ENCODE measurements around the gene EHMT1. TPM values are rescaled to one million over a fixed set of nuclear protein-coding genes. Genes with fewer than 3 reads are reported as not detected.

The EHMT1 gene
- total and polyA plus RNA-seq, 10 of the 15 experiments (the other 5 are each of a cell fraction or from before 2014, with no cell fraction given): 2.9 to 100 (median 48.1) TPM

GRCh38 chr9:137592767-137593166 lies 26.0 kb upstream of the EHMT1 start (continued):
- no peak for TF ChIP-seq E2F8 (IDR thresholded peaks at IDR 0.05; ENCODE audit: low read depth, partially characterized antibody)

- CTCF ChIA-PET: no interaction called here
- Histone ChIP-seq H3K4me1 (ENCODE audit: control insufficient read depth, insufficient read depth, low read length) (peaks cover 6% of the 10 kb centered on the region; the same call in 1 of the 2 replicates), H3K27me3 (replicated peaks in 1 of 2; ENCODE audit: control insufficient read depth in 2 of 2, insufficient read depth in 2 of 2, low read length in 1 of 2) (no peaks in the 10 kb centered on the region), H3K79me2 (ENCODE audit: control insufficient read depth, insufficient read depth, low read length) (peaks cover 14% of the 10 kb centered on the region), H3K4me3 (no peak overlapping the region), H4K20me1 (ENCODE audit: control insufficient read depth, insufficient read depth) (no peaks in the 10 kb centered on the region), H3K9ac (ENCODE audit: control insufficient read depth, insufficient read depth, low read length) (no peak overlapping the region), H3K36me3 (ENCODE audit: control insufficient read depth in 2 of 2, insufficient read depth in 2 of 2, low read length in 1 of 2) (peaks cover 1 to 2% of the 10 kb centered on the region in 2 experiments; a peak in 2 of 4 replicates), H3K4me2 (ENCODE audit: control insufficient read depth, insufficient read depth) (no peak overlapping the region), H3K9me3 (replicated peaks; ENCODE audit: control insufficient read depth, insufficient read depth, low read length) (no peaks in the 10 kb centered on the region), H2AFZ (ENCODE audit: control insufficient read depth, low read depth, low read length) (no peak overlapping the region), H3K27ac (ENCODE audit: control insufficient read depth, insufficient read depth) (no peak overlapping the region)
- SMC1A ChIA-PET (ENCODE audit: uncharacterized antibody, unreplicated experiment): no interaction called here
- intact Hi-C loops (cut with micrococcal nuclease; ENCODE audit: unreplicated experiment) (no loop called here), in situ Hi-C loops (cut with MboI) (no loop called here)
- RAD21 ChIA-PET (ENCODE audit: unreplicated experiment): no interaction called here
- ATAC-seq (no peak), FAIRE-seq (no peak), DNase-seq (ENCODE audit: low read depth, low spot score) (no peak)
- WGBS (ENCODE audit: insufficient coverage, insufficient replicate concordance, low lambda C conversion rate, missing lambda C conversion rate): 81% methylated on average over 12 of the region's 12 CpGs
- POLR2A ChIA-PET: interaction anchor here (1.1 kb wide), 1 partner anchor 15 kb away, joined by 3 read pairs; no protein-coding TSS in a partner anchor
- no TSS peak for BruUV-seq (replicated peaks)
- no peak for TF ChIP-seq SMC3 (IDR thresholded peaks at IDR 0.05; ENCODE audit: borderline replicate concordance, low read length)
- no peak for TF ChIP-seq ZBTB4 (CRISPR knock-in tag; IDR thresholded peaks at IDR 0.05)
- TF ChIP-seq EGR1 (IDR thresholded peaks at IDR 0.05; ENCODE audit: borderline replicate concordance in 1 of 2, low read depth in 2 of 2, low read length in 2 of 2): no peak
- TF ChIP-seq ELK1 (IDR thresholded peaks at IDR 0.05; ENCODE audit: low read depth, low read length): no peak
- no peak for TF ChIP-seq SREBF1 (IDR thresholded peaks at IDR 0.05; ENCODE audit: low read length)
- no peak for TF ChIP-seq POLR2AphosphoS5 (IDR thresholded peaks at IDR 0.05; ENCODE audit: low read length)
- no peak for TF ChIP-seq TCF12 (IDR thresholded peaks at IDR 0.05; ENCODE audit: low read depth, low read length)
- TF ChIP-seq ZBED1 (IDR thresholded peaks at IDR 0.05; ENCODE audit: borderline replicate concordance): no peak
- TF ChIP-seq SUZ12 (IDR thresholded peaks at IDR 0.05; ENCODE audit: unreplicated experiment): no peak
- no peak for TF ChIP-seq TBL1XR1 (IDR thresholded peaks at IDR 0.05; ENCODE audit: low read depth, low read length)
- TF ChIP-seq LARP7 (IDR thresholded peaks at IDR 0.05): no peak
- no peak for TF ChIP-seq GABPA (IDR thresholded peaks at IDR 0.05; ENCODE audit: low read depth)
- TF ChIP-seq E4F1 (IDR thresholded peaks at IDR 0.05; ENCODE audit: borderline replicate concordance, partially characterized antibody): no peak
Observed at GRCh38 chr9:137593176-137593575, 25.6 kb upstream of the EHMT1 start.

Measured in GM12878 (cell line).